ENCODE measurements around the gene POU6F2. TPM values are rescaled to one million over a fixed set of nuclear protein-coding genes. Genes with fewer than 3 reads are reported as not detected.
A peak's percentile ranks its signal among the peaks of the same experiment; 100 is the strongest.

The POU6F2 gene
- total RNA-seq, 6 donors from 2014 or later, result under 0.01 to 1.4 (median 0.24) TPM; not detected in 2

DNA sequence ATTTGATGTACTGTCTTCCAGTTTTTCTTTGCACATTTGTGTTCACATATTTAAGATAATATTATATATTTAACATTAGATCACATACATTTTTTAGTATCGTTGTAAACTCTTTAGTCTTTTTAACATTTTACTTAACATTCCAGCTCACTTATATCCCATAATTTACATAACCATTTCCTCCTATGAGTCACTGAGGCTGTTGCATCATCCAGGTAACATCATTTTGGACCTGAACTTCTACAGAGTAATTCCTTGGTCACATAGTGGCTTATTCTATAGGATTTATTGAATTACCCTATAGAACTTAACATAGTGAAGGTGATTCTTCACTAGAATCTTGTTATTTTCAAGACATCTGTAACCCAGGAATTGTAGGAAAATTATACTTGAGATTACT, 194.4 kb downstream of the POU6F2 start:
- Histone ChIP-seq H3K27me3 (no peaks in the 10 kb centered on the region), H3K36me3 (no peaks in the 10 kb centered on the region), H3K27ac (no peak overlapping the region), H3K4me3 (no peak overlapping the region), H3K4me1 (no peaks in the 10 kb centered on the region), H3K9me3 (no peaks in the 10 kb centered on the region)
- ATAC-seq (ENCODE audit: low FRiP score in 2 of 2) (no peak), DNase-seq (no peak)
- TF ChIP-seq POLR2AphosphoS5 (IDR thresholded peaks at IDR 0.05), result no peak
- TF ChIP-seq EP300 (IDR thresholded peaks at IDR 0.05), result peak in 1 of 4 donors; percentile 15
- WGBS, 2 donors, result 68 to 78% methylated on average over 1 of the region's 1 CpG

DNA sequence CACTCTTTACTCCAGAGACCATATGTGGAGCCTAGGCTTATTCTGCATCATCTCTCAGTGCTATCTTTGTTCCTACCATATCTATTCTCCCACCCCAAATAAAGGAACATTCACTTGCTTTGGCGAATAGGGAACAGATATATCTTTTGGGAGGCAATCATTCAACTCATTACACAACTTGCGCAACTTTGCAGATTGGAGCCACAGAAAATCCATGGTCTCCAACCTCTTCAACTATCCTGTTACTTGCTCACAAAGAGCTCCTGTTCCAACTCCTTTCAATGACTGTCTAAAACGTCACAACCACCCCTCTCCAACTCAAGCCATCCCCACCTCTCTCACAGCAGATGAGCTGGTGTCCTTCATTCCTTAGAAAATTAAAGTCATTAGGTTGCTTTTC, 203.7 kb downstream of the POU6F2 start:
- ATAC-seq (ENCODE audit: low FRiP score in 2 of 2) (no peak), DNase-seq (no peak)

DNA sequence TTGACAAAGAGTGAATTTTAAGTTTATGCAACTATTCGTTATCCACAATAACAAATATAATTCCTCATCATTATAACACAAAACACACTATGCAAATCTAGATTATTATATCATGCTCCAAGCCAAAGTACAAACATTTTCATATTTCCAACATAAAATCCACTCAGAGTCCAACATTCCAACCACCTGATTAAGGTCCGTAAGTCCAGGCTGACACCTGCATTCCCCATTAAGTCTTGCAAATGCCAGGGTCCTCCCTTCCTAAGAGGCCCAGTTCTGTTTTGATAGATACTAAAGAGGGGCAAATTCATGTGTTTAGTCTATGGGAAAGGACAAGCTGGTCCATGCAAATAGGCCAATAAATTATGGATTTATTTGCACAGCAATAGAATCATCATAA, 206.1 kb downstream of the POU6F2 start:
- no peaks in the 10 kb centered on the region for H3K27me3 ChIP-seq
- no peak overlapping the region for H3K27ac ChIP-seq
- H3K4me1 ChIP-seq, result no peaks in the 10 kb centered on the region
- 88 to 97% methylated on average over 2 of the region's 2 CpGs for WGBS, 2 donors
- no peaks in the 10 kb centered on the region for H3K36me3 ChIP-seq
- ATAC-seq (ENCODE audit: low FRiP score in 2 of 2), result no peak
- TF ChIP-seq, protein P1, sequence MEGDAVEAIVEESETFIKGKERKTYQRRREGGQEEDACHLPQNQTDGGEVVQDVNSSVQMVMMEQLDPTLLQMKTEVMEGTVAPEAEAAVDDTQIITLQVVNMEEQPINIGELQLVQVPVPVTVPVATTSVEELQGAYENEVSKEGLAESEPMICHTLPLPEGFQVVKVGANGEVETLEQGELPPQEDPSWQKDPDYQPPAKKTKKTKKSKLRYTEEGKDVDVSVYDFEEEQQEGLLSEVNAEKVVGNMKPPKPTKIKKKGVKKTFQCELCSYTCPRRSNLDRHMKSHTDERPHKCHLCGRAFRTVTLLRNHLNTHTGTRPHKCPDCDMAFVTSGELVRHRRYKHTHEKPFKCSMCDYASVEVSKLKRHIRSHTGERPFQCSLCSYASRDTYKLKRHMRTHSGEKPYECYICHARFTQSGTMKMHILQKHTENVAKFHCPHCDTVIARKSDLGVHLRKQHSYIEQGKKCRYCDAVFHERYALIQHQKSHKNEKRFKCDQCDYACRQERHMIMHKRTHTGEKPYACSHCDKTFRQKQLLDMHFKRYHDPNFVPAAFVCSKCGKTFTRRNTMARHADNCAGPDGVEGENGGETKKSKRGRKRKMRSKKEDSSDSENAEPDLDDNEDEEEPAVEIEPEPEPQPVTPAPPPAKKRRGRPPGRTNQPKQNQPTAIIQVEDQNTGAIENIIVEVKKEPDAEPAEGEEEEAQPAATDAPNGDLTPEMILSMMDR (IDR thresholded peaks at IDR 0.05), result no peak
- no peak for TF ChIP-seq POLR2AphosphoS5 (IDR thresholded peaks at IDR 0.05)
- no peak for TF ChIP-seq EP300 (IDR thresholded peaks at IDR 0.05)
- no peak for TF ChIP-seq POLR2A (IDR thresholded peaks at IDR 0.05)
- no peaks in the 10 kb centered on the region for H3K9me3 ChIP-seq
- DNase-seq, result no peak
- no peak overlapping the region for H3K4me3 ChIP-seq

More for the DNA sequence above, 203.7 kb downstream of the POU6F2 start:
- Histone ChIP-seq H3K4me1 (no peaks in the 10 kb centered on the region), H3K9me3 (no peaks in the 10 kb centered on the region), H3K27ac (no peak overlapping the region), H3K27me3 (no peaks in the 10 kb centered on the region), H3K4me3 (no peak overlapping the region), H3K36me3 (no peaks in the 10 kb centered on the region)
- 80 to 82% methylated on average over 3 of the region's 3 CpGs for WGBS, 2 donors
- TF ChIP-seq POLR2AphosphoS5 (IDR thresholded peaks at IDR 0.05) (no peak), POLR2A (IDR thresholded peaks at IDR 0.05) (no peak), EP300 (IDR thresholded peaks at IDR 0.05) (no peak)
- TF ChIP-seq, protein P1 (IDR thresholded peaks at IDR 0.05), result no peak

DNA sequence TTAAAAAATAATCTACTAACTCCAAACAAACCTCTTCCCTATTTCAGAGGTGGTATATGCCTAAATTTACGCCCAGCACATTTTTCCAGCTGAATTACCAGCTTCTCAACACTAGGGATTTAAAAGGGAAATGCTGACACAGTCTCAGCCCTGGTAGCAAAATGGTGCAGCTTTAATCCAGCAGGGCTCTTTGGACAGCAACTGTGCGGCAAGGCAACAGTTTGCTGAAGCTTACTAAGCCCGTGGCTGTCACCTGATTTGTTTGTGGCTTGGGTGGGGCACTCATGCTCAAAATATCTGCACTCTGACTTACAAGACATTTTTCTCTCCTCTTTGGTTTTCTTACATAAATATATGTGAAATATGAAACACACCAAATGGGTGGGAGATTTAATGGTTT, 206.7 kb downstream of the POU6F2 start:
- H3K27ac ChIP-seq, result no peak overlapping the region
- TF ChIP-seq, protein P1 (IDR thresholded peaks at IDR 0.05), result no peak
- no peak for TF ChIP-seq POLR2A (IDR thresholded peaks at IDR 0.05)
- TF ChIP-seq EP300 (IDR thresholded peaks at IDR 0.05), result no peak
- TF ChIP-seq POLR2AphosphoS5 (IDR thresholded peaks at IDR 0.05), result no peak
- ATAC-seq (ENCODE audit: low FRiP score in 2 of 2), result no peak

DNA sequence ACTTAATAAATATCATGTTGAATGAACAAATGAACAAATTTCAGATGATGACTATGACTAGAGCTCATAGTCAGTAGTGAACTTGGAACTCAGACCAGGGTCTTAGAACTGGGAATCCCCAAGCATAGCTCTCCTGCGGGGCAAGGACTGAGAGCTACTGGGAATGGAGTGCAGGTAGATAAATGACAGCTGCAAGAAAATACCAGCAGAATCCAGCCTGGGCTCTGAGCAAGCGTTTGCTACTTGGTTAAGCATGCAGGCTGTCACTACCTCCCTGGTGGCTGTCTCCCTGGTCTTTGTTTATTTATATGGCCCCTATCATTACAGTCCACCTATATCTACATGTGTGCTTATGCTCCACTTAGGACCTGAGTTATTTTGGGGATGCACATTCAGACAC, 208.4 kb downstream of the POU6F2 start:
- Histone ChIP-seq H3K36me3 (no peaks in the 10 kb centered on the region), H3K4me1 (no peaks in the 10 kb centered on the region), H3K4me3 (no peak overlapping the region), H3K9me3 (no peaks in the 10 kb centered on the region), H3K27me3 (no peaks in the 10 kb centered on the region), H3K27ac (no peak overlapping the region)
- WGBS, 2 donors, result 69 to 81% methylated on average over 2 of the region's 2 CpGs
- DNase-seq (no peak), ATAC-seq (ENCODE audit: low FRiP score in 2 of 2) (no peak)
- TF ChIP-seq POLR2AphosphoS5 (IDR thresholded peaks at IDR 0.05) (no peak), POLR2A (IDR thresholded peaks at IDR 0.05) (no peak)

More for the DNA sequence above, 206.7 kb downstream of the POU6F2 start:
- WGBS, 2 donors, result 55 to 70% methylated on average over 3 of the region's 3 CpGs
- Histone ChIP-seq H3K4me1 (no peaks in the 10 kb centered on the region), H3K4me3 (no peak overlapping the region), H3K36me3 (no peaks in the 10 kb centered on the region), H3K9me3 (no peaks in the 10 kb centered on the region), H3K27me3 (no peaks in the 10 kb centered on the region)
- DNase-seq, result no peak

DNA sequence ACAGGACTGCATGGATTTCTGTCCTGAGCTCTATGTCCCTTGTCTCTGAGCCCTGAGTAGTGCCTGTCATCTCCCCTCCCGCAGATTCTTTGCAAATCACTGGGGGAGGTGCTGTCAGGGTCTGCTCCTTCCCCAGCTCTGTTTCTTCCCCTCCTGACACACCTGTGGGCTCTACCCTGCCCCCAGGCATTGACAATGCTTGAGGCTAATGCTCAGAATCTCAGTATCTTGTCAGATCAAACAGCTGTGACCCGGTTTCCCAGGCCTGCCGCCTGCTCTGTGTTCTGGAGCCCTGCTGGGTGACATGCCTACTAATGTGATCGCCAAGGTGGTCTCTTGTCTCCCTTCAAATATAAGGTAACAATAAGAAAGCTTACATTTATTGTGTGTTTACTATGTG, 209.0 kb downstream of the POU6F2 start:
- ATAC-seq (ENCODE audit: low FRiP score in 2 of 2) (no peak), DNase-seq (no peak)
- Histone ChIP-seq H3K9me3 (no peaks in the 10 kb centered on the region), H3K4me1 (no peaks in the 10 kb centered on the region), H3K27me3 (no peaks in the 10 kb centered on the region), H3K36me3 (no peaks in the 10 kb centered on the region), H3K27ac (no peak overlapping the region), H3K4me3 (no peak overlapping the region)
- WGBS, 2 donors, result 62 to 74% methylated on average over 4 of the region's 4 CpGs
- no peak for TF ChIP-seq POLR2A (IDR thresholded peaks at IDR 0.05)
- TF ChIP-seq EP300 (IDR thresholded peaks at IDR 0.05), result no peak
- TF ChIP-seq POLR2AphosphoS5 (IDR thresholded peaks at IDR 0.05), result no peak
- TF ChIP-seq, protein P1 (IDR thresholded peaks at IDR 0.05), result no peak

Measured in upper lobe of left lung (tissue), 6 donors.